ENCODE measurements around the gene STON1.
"Not testable (repeated sequence)": the region's sequence is repeated elsewhere in the genome, so short reads cannot be mapped to it uniquely, and the experiment has no call there.

Gene STON1

GRCh38 chr2:48617618-48618017 is 87.7 kb downstream of the STON1 start, which contains the start of gene GTF2A1L:
Gene GTF2A1L, plus strand, starts transcription at chr2:48617856. Its CDS starts 19 bp downstream, at chr2:48617875.
- Histone ChIP-seq H3K9me2 (replicated peaks; ENCODE audit: insufficient read depth, low read length) (no peaks in the 10 kb centered on the region), H3F3A (ENCODE audit: insufficient read depth, low read length) (no peaks in the 10 kb centered on the region), H3K36me3 (replicated peaks; ENCODE audit: insufficient read depth, low read length) (no peaks in the 10 kb centered on the region), H3K79me2 (ENCODE audit: low read length) (no peaks in the 10 kb centered on the region), H3K4me3 (ENCODE audit: low read length) (no peak within 1 kb of the TSS), H4K20me1 (ENCODE audit: insufficient read depth, low read length) (no peaks in the 10 kb centered on the region), H3K27ac (ENCODE audit: low read length) (no peak within 1 kb of the TSS), H3K9me3 (replicated peaks; ENCODE audit: insufficient read depth, low read length) (no peaks in the 10 kb centered on the region), H3K9ac (ENCODE audit: low read length) (no peak within 1 kb of the TSS), H3K4me2 (ENCODE audit: low read depth, low read length) (no peak within 1 kb of the TSS), H2AFZ (ENCODE audit: low read length) (no peak within 1 kb of the TSS), H3K4me1 (ENCODE audit: low read length) (no peaks in the 10 kb centered on the region), H3K27me3 (replicated peaks; ENCODE audit: insufficient read depth, low read length) (no peaks in the 10 kb centered on the region)
- DNase-seq, result no peak
- no peak for TF ChIP-seq EZH2 (optimal IDR thresholded peaks at IDR 0.05; ENCODE audit: low read depth, low read length)
- TF ChIP-seq CTCF (IDR thresholded peaks at IDR 0.05; ENCODE audit: low read length), result no peak
- no peak for TF ChIP-seq EZH2phosphoT487 (IDR thresholded peaks at IDR 0.05; ENCODE audit: low read length)

- no peaks in the 10 kb centered on the region for H3K9me3 ChIP-seq (replicated peaks; ENCODE audit: insufficient read depth, low read length)
- H3K4me2 ChIP-seq (ENCODE audit: low read depth, low read length), result no peak overlapping the region
- DNase-seq, result no peak
- no peaks in the 10 kb centered on the region for H3K9me2 ChIP-seq (replicated peaks; ENCODE audit: insufficient read depth, low read length)
- H3K27ac ChIP-seq (ENCODE audit: low read length), result no peak overlapping the region
- H3K4me1 ChIP-seq (ENCODE audit: low read length), result no peaks in the 10 kb centered on the region
- H3K27me3 ChIP-seq (replicated peaks; ENCODE audit: insufficient read depth, low read length), result no peaks in the 10 kb centered on the region
- H3K9ac ChIP-seq (ENCODE audit: low read length), result no peak overlapping the region
- no peaks in the 10 kb centered on the region for H4K20me1 ChIP-seq (ENCODE audit: insufficient read depth, low read length)
- TF ChIP-seq EZH2phosphoT487 (IDR thresholded peaks at IDR 0.05; ENCODE audit: low read length) (no peak), EZH2 (optimal IDR thresholded peaks at IDR 0.05; ENCODE audit: low read depth, low read length) (no peak), CTCF (IDR thresholded peaks at IDR 0.05; ENCODE audit: low read length) (no peak)
- H3K4me3 ChIP-seq (ENCODE audit: low read length), result no peak overlapping the region
- no peak overlapping the region for H2AFZ ChIP-seq (ENCODE audit: low read length)
- H3K36me3 ChIP-seq (replicated peaks; ENCODE audit: insufficient read depth, low read length), result no peaks in the 10 kb centered on the region
- H3F3A ChIP-seq (ENCODE audit: insufficient read depth, low read length), result no peaks in the 10 kb centered on the region
- no peaks in the 10 kb centered on the region for H3K79me2 ChIP-seq (ENCODE audit: low read length)
Observed at GRCh38 chr2:48619526-48619925, 89.6 kb downstream of the STON1 start.

DNA sequence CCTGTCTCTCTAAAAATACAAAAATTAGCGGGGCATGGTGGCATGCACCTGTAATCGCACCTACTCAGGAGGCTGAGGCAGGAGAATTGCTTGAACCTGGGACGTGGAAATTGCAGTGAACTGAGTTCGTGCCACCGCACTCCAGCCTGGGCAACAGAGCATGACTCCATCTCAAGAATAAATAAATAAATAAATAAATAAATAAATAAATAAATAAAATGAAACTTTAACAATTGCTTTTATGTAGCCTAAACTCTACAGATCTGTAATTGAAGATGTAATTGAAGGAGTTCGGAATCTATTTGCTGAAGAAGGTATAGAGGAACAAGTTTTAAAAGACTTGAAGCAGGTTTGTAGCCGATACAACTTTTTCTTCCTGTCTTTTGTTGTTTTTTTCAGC is 90.7 kb downstream of the STON1 start:
- Histone ChIP-seq H3K27me3 (replicated peaks; ENCODE audit: insufficient read depth, low read length) (no peaks in the 10 kb centered on the region), H3K36me3 (replicated peaks; ENCODE audit: insufficient read depth, low read length) (no peaks in the 10 kb centered on the region), H2AFZ (ENCODE audit: low read length) (no peak overlapping the region), H3K9ac (ENCODE audit: low read length) (no peak overlapping the region), H3K79me2 (ENCODE audit: low read length) (no peaks in the 10 kb centered on the region), H3K4me1 (ENCODE audit: low read length) (no peaks in the 10 kb centered on the region), H3K9me3 (replicated peaks; ENCODE audit: insufficient read depth, low read length) (no peaks in the 10 kb centered on the region), H3K9me2 (replicated peaks; ENCODE audit: insufficient read depth, low read length) (no peaks in the 10 kb centered on the region), H4K20me1 (ENCODE audit: insufficient read depth, low read length) (no peaks in the 10 kb centered on the region), H3K4me3 (ENCODE audit: low read length) (no peak overlapping the region), H3F3A (ENCODE audit: insufficient read depth, low read length) (no peaks in the 10 kb centered on the region), H3K4me2 (ENCODE audit: low read depth, low read length) (no peak overlapping the region), H3K27ac (ENCODE audit: low read length) (no peak overlapping the region)
- no peak for TF ChIP-seq CTCF (IDR thresholded peaks at IDR 0.05; ENCODE audit: low read length)
- no peak for TF ChIP-seq EZH2 (optimal IDR thresholded peaks at IDR 0.05; ENCODE audit: low read depth, low read length)
- no peak for TF ChIP-seq EZH2phosphoT487 (IDR thresholded peaks at IDR 0.05; ENCODE audit: low read length)
- no peak for DNase-seq

GRCh38 chr2:48622691-48623090 is 92.7 kb downstream of the STON1 start:
- not testable (repeated sequence) for DNase-seq; H3K4me3 ChIP-seq (ENCODE audit: low read length); H3K9ac ChIP-seq (ENCODE audit: low read length); H2AFZ ChIP-seq (ENCODE audit: low read length); H4K20me1 ChIP-seq (ENCODE audit: insufficient read depth, low read length); H3K27me3 ChIP-seq (replicated peaks; ENCODE audit: insufficient read depth, low read length); H3K4me2 ChIP-seq (ENCODE audit: low read depth, low read length); H3F3A ChIP-seq (ENCODE audit: insufficient read depth, low read length); H3K36me3 ChIP-seq (replicated peaks; ENCODE audit: insufficient read depth, low read length); H3K4me1 ChIP-seq (ENCODE audit: low read length); H3K79me2 ChIP-seq (ENCODE audit: low read length); H3K9me2 ChIP-seq (replicated peaks; ENCODE audit: insufficient read depth, low read length); H3K27ac ChIP-seq (ENCODE audit: low read length); H3K9me3 ChIP-seq (replicated peaks; ENCODE audit: insufficient read depth, low read length)

All from MM.1S (cell line).